T1000 (cell line): ENCODE measurements around the gene AKAP13.
"Not testable (repeated sequence)": the region's sequence is repeated elsewhere in the genome, so short reads cannot be mapped to it uniquely, and the experiment has no call there.

Experiments used
- DNase-seq: peaks from one replicate; lab custom pipeline; 2025; ENCODE audit warnings: mixed read lengths; lab: John Stamatoyannopoulos, UW

AKAP13 gene

DNA sequence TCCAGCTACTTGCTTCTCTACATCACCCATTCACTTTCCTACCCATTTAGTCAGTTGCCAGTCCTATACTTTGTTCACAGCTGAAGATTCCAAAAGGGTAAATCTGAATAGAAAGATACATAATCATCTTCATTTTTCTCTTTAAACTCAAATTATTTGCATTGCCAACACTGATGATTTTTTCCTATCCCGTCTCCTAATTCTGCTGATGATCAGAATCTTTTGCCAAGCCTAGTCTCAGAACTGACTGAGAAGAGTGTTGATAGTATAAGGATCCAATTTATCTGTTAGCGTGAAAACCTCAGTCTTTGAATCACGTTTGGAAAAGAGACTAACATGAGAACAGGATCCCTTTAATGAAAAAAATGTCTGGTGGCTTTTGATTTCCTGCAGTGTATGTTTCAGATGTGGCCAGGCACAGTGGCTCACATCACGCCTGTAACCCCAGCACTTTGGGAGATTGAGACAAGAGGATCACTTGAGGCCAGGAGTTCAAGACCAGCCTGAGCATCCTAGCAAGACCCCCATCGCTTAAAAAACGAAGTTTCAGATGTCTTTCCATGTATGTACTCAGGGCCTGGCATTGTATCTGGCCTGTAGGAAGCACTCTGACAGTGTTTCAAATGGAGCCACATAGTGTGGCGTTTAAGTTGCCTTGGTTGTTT is 244.9 kb downstream of the AKAP13 start:
- no peak for DNase-seq

DNA sequence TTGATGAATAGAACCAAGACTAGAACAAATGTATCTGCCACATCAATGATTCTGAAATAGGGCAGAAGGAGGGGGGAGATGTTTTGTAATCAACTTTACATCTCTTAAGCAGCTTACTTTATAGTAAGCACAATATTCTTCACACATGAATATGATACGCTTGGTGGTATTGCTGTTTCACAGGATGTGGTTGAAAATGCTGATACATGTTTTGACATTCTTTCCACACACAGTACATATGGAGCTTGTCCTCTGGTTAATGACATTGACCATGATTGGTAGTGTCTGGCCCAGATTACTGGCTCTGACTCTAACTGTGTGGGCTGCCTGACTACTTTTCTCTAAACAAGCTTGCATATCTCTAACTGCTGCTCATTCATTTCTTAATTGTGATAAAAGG is 245.5 kb downstream of the AKAP13 start:
- no peak for DNase-seq

GRCh38 chr15:85627213-85627935 is 247.0 kb downstream of the AKAP13 start:
- no peak for DNase-seq

- DNase-seq = no peak
These were observed 249.9 kb downstream of the AKAP13 start for GRCh38 chr15:85630311-85630710.

GRCh38 chr15:85631018-85631417 is 250.6 kb downstream of the AKAP13 start:
- no peak for DNase-seq

DNA sequence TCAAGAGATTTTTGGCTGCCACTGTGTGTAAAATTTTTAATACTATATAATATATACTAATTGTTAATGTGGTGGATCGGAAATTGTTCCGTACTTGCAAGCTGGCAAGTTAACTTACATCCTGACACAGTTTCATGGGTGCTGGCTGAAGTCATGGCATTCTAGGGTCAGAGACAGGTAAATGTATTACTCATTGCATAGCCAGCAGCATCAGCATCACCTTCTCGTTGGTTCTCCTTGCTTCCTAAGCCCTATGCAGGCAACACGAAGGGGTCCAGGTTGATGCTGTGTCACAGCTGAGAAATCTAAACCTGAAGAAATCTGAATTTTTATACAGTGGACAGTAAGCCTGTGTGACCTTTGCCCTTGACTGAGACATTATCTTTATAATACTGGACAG is 251.6 kb downstream of the AKAP13 start:
- DNase-seq = no peak

DNA sequence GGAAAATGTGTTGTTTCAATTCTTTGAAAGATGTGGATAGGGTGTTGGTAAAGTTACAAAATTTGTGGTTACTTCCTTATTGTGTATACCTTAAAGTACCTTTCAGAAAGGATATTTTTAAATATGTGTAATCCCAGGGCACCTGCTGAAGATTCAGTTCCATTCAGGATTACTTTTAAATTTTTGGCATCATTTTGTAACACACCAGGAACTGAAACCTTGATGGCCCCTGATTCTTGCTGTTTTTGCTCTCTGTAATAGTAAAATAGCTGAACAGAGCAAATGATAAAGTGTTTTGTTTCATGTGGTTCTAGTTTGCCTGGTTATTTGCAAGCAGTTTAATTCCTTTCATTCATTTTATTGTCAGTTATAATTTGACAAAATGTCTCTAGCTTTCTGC is 253.5 kb downstream of the AKAP13 start:
- no peak for DNase-seq

DNA sequence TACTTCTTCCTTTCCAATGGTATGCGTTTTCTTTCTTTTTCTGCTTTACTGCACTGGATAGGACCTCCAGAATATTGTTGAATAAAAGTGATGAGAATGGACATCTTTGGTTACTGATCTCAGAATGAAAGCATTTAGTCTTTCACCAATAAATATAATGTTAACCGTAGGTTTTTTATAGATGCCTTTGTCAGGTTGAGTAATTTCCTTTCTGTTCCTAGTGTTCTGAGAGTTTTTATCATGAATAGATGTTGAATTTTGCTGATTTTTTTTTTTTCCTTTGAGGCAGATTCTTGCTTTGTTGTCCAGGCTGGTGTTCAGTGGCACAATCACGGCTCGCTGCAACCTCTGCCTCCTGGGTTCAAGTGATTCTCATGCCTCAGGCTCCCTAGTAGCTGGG is 255.9 kb downstream of the AKAP13 start:
- no peak for DNase-seq

GRCh38 chr15:85639752-85640381 is 259.5 kb downstream of the AKAP13 start:
- no peak for DNase-seq

- DNase-seq = no peak
These were observed 261.8 kb downstream of the AKAP13 start for GRCh38 chr15:85642065-85642692.

- DNase-seq = no peak
These were observed 262.3 kb downstream of the AKAP13 start for GRCh38 chr15:85642693-85643066.

GRCh38 chr15:85646538-85647091 is 266.2 kb downstream of the AKAP13 start:
- DNase-seq = no peak

DNA sequence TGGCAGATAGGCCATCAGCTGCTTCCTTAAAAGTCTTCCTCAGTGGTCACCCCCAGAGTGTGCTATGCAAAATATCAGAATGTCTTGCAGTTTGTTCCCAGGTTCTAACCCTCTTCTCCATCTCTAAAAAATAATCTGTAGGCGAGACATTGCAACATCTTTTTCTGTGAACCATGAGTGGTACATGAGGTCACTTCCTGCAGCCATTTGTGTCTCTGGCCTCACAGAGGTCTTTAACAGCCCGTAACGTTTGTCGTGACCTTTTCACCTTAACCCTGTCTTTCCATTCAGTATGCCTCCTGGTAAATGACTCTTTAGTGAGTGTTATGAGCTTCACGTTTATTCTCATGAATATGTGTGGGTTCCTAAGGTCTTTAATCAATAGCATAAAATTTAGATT is 269.0 kb downstream of the AKAP13 start:
- DNase-seq = no peak

DNA sequence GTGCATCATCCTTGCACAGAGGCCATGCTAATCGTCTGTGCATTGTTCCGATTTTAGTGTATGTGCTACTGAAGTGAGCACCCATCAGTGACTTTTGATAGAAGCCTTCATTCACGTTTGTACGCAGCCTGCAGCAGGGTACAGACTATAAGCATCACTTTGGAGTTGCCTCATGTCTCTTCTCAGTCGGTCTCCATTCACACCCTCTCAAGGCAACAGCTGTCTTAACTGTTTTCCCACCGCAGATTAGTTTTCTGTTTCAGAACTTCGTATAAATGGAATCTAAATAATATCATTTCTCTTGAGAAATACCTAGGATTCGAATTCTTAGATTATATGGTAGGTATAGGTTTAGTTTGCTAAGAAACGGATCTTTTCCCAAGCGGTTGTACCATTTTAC is 271.1 kb downstream of the AKAP13 start:
- no peak for DNase-seq

GRCh38 chr15:85652457-85652856 is 272.1 kb downstream of the AKAP13 start:
- DNase-seq = no peak

DNA sequence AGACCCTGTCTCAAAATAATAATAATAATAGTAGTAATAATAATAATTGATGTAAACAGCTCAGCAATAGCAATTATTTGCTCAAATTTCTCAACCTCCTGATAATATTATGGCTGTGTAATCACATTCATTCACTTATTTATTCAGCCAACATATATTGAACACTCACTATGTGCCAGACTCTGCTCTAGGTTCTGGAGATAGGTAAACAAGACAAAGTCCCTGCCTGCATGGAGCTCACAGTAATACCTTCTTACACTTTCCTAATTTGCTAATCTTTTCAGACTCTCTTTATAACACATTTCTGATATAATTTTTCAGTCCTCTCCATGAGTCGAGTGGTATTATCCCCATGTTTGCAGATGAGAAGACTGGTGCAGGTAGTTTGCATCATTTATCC is 276.7 kb downstream of the AKAP13 start:
- DNase-seq = no peak

- DNase-seq = no peak
These were observed 278.4 kb downstream of the AKAP13 start for GRCh38 chr15:85658816-85659215.

DNA sequence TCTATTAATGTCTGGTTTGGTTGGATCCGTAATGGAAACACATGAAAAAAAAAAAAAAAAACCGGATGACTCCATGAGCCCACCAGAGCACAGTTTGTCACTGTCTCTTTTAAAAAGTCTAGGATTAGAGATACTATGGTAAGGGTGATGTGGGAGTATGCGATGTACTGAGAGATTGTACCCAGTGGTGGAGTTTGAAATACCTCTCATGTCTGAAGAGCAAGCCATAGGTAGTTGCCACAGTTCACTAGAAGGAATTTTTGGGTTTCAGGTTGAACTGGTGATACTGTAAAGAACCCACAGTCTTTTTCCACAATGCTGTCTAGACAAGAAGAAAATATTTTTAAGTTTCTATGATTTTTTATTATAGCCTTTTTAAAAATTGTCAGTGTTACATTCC is 281.5 kb downstream of the AKAP13 start:
- DNase-seq = no peak

DNA sequence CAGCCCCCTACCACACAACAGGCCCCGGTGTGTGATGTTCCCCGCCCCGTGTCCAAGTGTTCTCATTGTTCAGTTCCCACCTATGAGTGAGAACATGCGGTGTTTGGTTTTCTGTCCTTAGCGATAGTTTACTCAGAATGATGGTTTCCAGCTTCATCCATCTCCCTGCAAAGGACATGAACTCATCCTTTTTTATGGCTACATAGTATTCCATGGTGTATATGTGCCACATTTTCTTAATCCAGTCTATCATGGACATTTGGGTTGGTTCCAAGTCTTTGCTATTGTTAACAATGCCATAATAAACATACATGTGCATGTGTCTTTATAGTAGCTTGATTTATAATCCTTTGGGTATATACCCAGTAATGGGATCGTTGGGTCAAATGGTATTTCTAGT is 285.3 kb downstream of the AKAP13 start:
- not testable (repeated sequence) for DNase-seq

DNA sequence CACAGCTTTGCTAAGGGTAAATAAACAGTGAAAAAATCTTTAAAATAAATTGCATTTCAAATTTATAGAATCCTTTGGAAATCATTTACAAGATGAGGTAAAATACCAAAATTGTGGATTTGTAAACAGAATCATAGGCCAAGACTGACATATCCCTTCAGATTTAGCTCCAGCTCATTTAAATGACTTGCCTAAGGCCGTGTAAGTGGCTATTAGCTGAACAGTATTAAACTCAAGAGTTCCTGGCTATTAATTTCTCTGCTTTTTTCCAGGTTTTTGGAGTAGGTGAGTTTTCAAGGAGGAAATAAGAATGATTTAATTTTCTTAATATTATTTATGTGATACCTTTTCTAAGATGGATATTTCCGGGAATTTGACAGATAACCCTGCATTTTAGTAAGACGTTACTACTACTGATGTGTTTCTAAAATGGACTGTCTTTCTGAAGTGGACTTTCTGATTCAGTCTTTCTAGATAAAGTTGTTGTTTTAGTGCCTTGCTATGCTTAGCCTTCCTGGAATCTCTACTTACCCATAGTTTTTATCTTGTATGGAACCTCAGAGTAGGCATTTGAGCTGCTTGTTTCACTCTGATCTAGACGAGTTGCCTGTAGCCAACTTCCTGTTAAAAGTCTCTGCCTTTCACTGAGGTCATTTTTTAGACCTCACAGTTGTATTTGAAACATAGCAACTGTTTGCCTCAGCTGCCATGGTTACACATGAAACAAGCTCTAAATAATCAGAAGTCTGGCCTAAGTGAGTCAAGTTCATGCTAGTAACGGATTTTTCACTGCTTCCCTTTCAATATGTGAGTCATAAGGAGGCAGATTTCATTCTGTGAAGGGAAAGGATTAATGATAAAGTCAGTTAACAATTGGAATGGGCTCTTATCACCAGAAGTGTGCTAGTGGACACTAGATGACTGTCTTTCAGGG is 287.4 kb downstream of the AKAP13 start:
- DNase-seq = peak; percentile 59

- DNase-seq = no peak
These were observed 290.8 kb downstream of the AKAP13 start for GRCh38 chr15:85671156-85671555.
